Fibroblast of the aortic adventitia (primary cell): ENCODE measurements around the gene FAM13B. TPM values are rescaled to one million over a fixed set of nuclear protein-coding genes. Genes with fewer than 3 reads are reported as not detected.
A peak's percentile ranks its signal among the peaks of the same experiment; 100 is the strongest.
"Not testable (repeated sequence)": the region's sequence is repeated elsewhere in the genome, so short reads cannot be mapped to it uniquely, and the experiment has no call there.

Source experiments
- DNase-seq: peaks from one replicate; pipeline ENCODE4 v3.0.0-alpha.2; 2010; ENCODE audit warnings: low read depth
- H3K4me3 ChIP-seq: 2 replicates; pipeline ENCODE4 v1.5.1; 2011; ENCODE audit warnings: low read depth, mild to moderate bottlenecking, control low read depth, low read length, moderate library complexity
- total RNA-seq: library from RNA; depleted of rRNA; stranded (reverse); fragments of >200 nt; gene quantifications from 2 replicates; pipeline ENCODE4 v1.2.3, GENCODE V29; 2012; ENCODE audit warnings: low replicate concordance
- TF ChIP-seq, protein P1 (sequence below): IDR thresholded peaks from 2 replicates; pipeline ENCODE4 v1.5.1; 2011; ENCODE audit warnings: mild to moderate bottlenecking, low read length, control low read depth, inconsistent platforms; ENCODE audit not compliant: insufficient read depth

FAM13B gene
- total RNA-seq, 1 donor, result 42.8 TPM

DNA sequence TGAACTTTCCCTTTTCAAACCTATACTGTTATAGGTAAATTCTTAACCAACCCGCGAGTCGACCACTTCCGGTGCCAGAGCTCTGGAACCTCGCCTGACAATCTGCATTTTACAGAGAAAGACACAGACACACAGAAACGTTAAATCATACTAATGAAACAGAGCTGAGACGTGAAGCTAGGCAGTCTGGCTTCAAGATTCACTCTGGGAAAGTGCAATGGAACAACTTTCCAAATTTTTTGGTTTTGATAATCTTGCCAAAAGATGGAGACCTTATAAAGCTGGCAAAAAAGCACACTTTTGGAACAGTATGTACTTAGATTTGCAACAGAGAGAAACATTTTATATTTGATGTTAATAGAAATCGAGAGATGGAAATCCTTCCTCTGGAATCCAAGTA lies 35.1 kb upstream of the FAM13B start:
- no peak overlapping the region for H3K4me3 ChIP-seq
- TF ChIP-seq, protein P1, sequence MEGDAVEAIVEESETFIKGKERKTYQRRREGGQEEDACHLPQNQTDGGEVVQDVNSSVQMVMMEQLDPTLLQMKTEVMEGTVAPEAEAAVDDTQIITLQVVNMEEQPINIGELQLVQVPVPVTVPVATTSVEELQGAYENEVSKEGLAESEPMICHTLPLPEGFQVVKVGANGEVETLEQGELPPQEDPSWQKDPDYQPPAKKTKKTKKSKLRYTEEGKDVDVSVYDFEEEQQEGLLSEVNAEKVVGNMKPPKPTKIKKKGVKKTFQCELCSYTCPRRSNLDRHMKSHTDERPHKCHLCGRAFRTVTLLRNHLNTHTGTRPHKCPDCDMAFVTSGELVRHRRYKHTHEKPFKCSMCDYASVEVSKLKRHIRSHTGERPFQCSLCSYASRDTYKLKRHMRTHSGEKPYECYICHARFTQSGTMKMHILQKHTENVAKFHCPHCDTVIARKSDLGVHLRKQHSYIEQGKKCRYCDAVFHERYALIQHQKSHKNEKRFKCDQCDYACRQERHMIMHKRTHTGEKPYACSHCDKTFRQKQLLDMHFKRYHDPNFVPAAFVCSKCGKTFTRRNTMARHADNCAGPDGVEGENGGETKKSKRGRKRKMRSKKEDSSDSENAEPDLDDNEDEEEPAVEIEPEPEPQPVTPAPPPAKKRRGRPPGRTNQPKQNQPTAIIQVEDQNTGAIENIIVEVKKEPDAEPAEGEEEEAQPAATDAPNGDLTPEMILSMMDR, result no peak
- DNase-seq, result no peak

DNA sequence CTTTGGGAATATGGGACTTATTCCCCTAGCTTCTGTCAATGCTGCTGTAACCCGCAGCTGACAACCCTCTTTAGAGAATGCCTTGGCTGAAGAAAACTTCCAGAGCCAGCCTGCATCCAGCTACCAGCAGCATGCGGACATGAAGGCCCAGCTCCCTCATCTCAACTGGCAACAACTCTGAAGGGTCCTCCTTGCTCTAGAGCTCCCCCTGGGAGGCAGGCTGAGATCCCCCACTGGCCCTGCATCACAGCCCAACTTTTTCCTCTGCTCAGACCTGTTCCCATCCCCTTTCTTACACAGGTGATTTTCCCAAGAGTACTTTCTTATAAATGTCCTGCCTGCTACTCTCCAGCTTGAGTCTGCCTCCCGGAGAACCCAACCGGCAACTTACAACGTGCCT lies 32.2 kb upstream of the FAM13B start:
- TF ChIP-seq, protein P1, result peak; percentile 21
- no peak overlapping the region for H3K4me3 ChIP-seq
- no peak for DNase-seq

DNA sequence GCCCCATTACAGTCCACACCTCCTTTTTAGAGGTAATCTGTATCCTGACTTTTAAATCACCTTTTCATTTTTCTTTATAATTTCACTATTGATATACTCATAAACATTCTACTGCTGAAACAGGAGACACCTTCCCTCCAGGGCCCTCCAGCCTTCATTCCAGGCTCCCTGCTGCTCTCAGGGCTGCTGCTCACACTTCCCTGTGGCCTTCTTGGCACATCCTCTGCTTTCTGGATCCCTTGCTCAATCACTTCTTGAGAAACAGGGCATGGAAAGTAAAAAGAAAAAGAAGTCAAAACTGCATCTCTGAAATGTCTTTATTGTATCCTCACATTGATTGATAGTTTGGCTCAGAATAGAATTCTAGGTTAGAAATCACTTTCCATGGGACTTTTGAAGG lies 31.6 kb upstream of the FAM13B start:
- no peak overlapping the region for H3K4me3 ChIP-seq
- DNase-seq, result peak; percentile 16
- TF ChIP-seq, protein P1, result no peak

DNA sequence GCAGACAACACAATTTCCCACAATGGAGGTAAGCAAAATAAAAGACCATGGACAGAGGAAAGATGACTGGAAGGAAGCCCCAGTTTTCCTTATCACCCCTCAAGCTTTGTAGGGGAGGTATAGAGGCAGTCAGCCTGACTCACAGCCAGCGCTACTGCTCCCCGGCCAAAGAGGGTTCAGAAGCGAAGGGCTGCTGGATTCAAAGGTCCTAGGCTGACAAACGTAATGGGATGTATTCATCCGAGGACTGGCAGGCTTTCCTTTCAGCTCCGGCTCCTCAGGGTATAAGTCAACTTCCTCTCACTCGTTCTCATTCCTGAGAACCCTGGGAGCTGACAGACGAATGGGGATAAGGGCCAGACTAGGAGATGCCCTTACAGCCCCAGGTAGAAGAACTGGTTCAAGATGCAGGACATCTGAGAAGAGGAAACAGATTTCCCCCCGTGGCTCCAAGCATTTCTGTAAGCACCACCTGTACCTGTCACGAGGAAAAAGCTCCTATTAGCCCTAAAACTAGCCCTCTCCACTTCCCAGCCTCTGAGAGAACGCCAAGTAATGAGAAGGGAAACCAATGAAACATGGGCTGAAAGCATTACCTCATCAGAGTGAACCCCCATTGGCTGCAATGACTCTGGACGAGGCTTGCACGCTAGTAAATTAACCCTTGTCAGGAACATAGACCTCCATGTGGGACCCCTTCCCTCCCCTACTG lies 22.1 kb upstream of the FAM13B start:
- DNase-seq, result no peak
- TF ChIP-seq, protein P1, result no peak
- H3K4me3 ChIP-seq, result no peak overlapping the region

DNA sequence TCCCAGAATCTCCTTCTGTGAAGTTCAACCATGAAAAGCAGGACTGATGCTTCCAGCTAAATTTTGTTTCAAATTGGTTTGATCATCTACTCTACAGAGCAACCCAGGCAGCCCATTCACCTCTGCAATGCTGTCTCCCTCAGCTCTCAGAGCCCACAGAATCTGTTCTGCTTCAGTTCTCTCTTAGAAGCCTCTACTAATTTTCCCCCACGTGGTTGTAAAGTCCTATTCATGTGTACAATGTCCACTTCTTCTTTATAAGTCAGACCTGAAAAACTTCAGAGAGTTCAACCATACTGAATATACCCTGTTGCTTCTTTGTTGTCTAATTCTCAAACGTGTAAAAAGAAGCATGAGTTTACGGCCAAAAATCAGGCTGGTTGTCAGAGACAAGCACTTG lies 21.3 kb upstream of the FAM13B start:
- no peak overlapping the region for H3K4me3 ChIP-seq
- TF ChIP-seq, protein P1, result no peak
- no peak for DNase-seq

DNA sequence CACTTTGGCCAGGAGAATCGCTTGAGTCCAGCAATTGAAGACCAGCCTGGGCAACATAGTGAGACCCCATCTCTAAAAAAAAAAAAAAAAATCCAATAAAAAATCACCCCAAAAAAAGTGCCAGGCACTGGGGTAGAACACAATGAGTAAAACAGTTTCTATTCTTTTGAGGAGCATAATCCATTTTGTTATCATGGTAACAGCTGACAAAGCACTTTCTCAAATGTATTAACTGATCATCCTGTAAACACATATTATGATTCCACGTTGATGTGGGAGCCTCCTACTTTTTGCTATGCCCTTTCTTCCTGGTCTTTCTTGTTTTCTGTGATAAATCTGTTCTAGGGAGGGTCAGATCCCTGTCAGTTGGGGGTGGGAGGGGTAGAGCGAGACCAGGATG lies 20.7 kb upstream of the FAM13B start:
- DNase-seq, result no peak
- no peak overlapping the region for H3K4me3 ChIP-seq
- TF ChIP-seq, protein P1, result no peak

DNA sequence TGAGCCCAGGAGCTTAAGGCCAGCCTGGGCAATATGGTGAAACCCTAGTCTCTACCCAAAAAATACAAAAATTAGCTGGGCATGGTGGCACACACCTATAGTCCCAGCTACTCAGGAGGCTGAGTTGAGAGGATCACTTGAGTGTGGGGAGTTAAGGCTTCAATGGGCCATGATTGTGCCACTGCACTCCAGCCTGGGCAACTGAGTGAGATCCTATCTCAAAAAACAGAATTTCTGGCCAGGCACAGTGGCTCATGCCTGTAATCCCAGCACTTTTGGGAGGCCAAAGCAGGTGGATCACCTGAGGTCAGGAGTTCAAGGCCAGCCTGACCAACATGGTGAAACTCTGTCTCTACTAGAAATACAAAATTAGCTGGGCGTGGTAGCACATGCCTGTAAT lies 19.8 kb upstream of the FAM13B start:
- DNase-seq, H3K4me3 ChIP-seq: not testable (repeated sequence)
